ENCODE measurements around the gene NCKAP5.

DNA sequence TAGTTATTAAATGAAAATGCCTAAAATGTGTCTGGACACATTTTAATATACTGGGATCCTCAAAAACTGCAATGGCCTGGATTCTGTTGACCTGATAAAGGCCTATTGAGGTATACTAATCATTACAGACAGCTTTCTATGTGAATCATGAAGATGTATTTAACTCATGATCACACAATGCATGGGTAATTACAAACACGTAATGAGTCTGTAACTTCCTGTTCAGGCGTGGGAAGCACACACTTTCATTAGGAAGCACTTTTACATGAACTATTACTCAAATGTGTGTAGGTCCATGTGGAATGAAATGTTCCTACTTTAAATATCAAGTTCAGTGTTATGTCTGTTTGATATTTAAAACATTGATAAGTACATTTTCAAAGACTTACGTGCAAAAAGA lies 108.7 kb downstream of the NCKAP5 start:
- TF ChIP-seq, protein P1, sequence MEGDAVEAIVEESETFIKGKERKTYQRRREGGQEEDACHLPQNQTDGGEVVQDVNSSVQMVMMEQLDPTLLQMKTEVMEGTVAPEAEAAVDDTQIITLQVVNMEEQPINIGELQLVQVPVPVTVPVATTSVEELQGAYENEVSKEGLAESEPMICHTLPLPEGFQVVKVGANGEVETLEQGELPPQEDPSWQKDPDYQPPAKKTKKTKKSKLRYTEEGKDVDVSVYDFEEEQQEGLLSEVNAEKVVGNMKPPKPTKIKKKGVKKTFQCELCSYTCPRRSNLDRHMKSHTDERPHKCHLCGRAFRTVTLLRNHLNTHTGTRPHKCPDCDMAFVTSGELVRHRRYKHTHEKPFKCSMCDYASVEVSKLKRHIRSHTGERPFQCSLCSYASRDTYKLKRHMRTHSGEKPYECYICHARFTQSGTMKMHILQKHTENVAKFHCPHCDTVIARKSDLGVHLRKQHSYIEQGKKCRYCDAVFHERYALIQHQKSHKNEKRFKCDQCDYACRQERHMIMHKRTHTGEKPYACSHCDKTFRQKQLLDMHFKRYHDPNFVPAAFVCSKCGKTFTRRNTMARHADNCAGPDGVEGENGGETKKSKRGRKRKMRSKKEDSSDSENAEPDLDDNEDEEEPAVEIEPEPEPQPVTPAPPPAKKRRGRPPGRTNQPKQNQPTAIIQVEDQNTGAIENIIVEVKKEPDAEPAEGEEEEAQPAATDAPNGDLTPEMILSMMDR (IDR thresholded peaks at IDR 0.05; ENCODE audit: low read depth, low read length) = no peak
- no peak for TF ChIP-seq POLR2A (IDR thresholded peaks at IDR 0.05; ENCODE audit: extremely low read depth, insufficient read length)

All from NB4 (cell line).